HG03457 (cell line): ENCODE measurements around the gene ARNT2.
"Not testable (repeated sequence)": the region's sequence is repeated elsewhere in the genome, so short reads cannot be mapped to it uniquely, and the experiment has no call there.

Experiments
- ATAC-seq: cut with Tn5 transposase; IDR thresholded peaks from one replicate; pipeline ENCODE4 v1.9.1; 2021; ENCODE audit warnings: moderate number of reproducible peaks; ENCODE audit not compliant: unreplicated experiment

Gene ARNT2

GRCh38 chr15:80641384-80641783, 237.2 kb downstream of the ARNT2 start:
- no peak for ATAC-seq

- no peak for ATAC-seq
Observed at GRCh38 chr15:80643431-80643951, 239.3 kb downstream of the ARNT2 start.

- no peak for ATAC-seq
Observed at GRCh38 chr15:80645494-80646065, 241.4 kb downstream of the ARNT2 start.

GRCh38 chr15:80647424-80647823, 243.2 kb downstream of the ARNT2 start:
- not testable (repeated sequence) for ATAC-seq
